COR-L47 (cell line): ENCODE data around the gene CGB8.
"Not testable (repeated sequence)": the region's sequence is repeated elsewhere in the genome, so short reads cannot be mapped to it uniquely, and the experiment has no call there.

Source experiments
- DNase-seq: peaks from one replicate; lab custom pipeline; 2025; lab: John Stamatoyannopoulos, UW

The CGB8 gene

DNA sequence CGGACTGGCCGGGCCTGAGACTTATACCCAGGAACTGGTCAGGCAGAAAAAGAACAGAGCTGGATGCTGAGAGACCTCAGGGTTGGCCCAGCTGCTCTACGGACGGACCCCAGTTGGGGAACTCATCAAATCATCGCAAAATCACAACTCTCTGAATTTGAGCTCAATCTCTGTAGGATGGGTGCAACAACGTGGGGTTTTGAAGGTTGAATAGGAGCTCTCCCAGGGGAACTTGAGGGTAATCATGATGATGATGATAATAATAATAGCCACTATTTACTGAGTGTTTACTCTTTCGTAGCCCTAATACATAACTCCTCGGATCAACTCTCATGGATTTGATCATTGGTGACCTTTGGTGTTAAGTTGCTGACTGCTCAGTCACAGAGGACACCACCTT, 18.6 kb downstream of the CGB8 start:
- not testable (repeated sequence) for DNase-seq

DNA sequence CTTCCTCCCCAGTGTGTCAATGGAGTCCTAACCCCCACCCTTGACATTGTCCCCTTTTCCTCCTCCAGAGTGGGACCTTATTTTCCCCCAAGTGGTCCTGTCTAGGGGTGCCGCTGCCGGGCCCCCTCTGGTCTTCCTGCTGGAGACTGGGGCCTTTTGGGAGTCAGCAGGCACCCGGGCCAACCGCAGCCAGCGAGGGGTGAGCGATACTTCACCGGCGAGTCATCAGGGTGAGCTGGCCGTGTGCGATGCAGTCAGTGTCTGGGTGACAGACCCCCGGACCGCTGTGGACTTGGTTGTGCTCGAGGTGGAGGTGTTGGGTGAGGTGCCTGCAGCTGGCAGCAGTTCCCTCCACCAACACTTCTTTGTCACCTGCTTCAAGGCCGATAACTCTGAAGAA, 19.2 kb downstream of the CGB8 start:
- DNase-seq = not testable (repeated sequence)

GRCh38 chr19:49028686-49029085, 20.2 kb downstream of the CGB8 start:
- DNase-seq = not testable (repeated sequence)

- DNase-seq = not testable (repeated sequence)
Observed at GRCh38 chr19:49025599-49025998, 23.3 kb downstream of the CGB8 start.

DNA sequence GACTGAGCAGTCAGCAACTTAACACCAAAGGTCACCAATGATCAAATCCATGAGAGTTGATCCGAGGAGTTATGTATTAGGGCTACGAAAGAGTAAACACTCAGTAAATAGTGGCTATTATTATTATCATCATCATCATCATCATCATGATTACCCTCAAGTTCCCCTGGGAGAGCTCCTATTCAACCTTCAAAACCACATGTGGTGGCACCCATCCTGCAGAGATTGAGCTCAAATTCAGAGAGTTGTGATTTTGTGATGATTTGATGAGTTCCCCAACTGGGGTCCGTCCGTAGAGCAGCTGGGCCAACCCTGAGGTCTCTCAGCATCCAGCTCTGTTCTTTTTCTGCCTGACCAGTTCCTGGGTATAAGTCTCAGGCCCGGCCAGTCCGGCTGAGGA, 23.8 kb downstream of the CGB8 start:
- not testable (repeated sequence) for DNase-seq

DNA sequence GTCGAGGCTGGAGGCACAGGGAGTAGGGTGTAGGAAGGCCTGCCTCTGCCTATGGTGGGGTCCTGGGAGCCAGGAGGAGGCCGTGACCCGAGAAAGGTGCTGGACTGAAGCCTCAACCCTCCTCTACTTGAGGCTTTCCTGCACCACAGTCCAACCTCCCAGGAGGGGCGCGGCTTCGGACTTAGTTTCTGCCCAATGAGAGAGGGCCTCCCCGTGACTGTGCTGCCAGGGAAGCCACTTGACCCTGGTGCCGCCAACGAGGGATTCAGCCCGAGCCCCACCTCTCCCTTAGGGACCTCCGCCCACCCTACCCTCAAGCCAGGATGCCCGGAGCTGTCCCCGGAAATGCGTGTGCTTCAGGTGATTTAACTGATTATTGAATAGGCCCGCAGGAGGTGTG, 24.7 kb downstream of the CGB8 start, which contains the start of gene CGB3:
TSS of gene CGB3 (minus strand) at position 101 of the 400 bp plus-strand sequence. CDS start 362 bp downstream, outside the sequence.
- DNase-seq = not testable (repeated sequence)

- DNase-seq = no peak
Observed at GRCh38 chr19:49022116-49022515, 26.8 kb downstream of the CGB8 start.

DNA sequence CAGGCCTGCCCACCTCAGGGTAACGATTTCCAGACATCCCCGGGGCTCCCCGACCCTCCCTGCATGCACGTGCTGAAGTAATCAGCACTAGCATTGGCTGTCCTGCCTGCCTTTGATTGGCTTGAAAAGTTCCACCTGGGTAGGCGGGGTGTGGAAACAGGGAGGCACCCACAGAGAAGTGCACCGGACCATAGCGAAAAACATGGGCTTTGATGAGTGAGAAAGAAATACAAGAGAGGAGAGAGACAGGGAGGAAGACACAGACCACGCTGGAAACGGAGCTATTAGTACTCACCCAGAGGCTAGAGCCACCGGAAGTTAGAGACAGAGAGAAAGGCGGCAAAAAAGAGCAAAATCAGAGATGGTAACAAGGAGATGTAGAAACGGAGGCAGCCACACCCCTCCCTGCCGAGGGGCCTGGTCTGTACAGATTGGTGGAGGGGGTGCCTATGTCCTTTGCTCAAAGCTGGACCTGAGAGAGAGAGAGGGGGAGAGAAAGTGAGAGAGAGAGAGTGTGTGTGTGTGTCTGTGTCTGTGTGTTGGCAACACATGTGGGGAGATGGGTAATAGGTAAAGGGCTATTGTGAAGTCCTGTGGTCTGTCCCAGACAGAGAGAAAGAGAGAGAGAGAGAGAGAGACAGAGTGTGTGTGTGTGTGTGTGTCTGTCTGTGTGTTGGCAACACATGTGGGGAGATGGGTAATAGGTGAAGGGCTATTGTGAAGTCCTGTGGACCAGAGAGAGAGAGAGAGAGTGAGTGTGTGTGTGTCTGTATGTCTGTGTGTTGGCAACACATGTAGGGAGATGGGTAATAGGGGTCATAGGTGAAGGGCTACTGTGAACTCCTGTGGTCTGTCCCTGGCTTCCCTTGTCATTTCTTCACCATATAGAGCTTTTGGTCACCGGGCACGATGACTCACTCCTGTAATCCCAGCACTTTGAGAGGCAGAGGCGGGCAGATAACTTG, 27.7 kb downstream of the CGB8 start:
- no peak for DNase-seq

DNA sequence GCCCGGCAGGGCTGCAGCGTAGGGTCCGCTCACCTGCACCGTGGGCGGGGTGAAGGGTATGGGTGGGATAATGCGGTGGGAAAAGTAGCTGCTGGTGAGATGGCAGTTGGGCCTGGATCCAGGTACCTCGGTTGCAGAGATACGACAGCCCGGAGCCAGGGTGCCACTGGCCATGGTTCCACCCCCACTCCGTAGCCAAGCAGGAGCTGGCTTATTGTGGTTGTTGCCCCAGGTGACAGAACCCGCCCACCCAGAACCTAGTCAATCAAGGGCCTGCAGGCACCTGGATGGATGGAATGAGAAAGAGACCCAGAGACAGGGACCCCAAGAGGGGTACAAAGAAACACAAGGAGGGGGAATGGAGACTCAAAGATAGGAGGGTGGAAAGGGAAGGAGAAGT, 28.6 kb downstream of the CGB8 start:
- DNase-seq = no peak

DNA sequence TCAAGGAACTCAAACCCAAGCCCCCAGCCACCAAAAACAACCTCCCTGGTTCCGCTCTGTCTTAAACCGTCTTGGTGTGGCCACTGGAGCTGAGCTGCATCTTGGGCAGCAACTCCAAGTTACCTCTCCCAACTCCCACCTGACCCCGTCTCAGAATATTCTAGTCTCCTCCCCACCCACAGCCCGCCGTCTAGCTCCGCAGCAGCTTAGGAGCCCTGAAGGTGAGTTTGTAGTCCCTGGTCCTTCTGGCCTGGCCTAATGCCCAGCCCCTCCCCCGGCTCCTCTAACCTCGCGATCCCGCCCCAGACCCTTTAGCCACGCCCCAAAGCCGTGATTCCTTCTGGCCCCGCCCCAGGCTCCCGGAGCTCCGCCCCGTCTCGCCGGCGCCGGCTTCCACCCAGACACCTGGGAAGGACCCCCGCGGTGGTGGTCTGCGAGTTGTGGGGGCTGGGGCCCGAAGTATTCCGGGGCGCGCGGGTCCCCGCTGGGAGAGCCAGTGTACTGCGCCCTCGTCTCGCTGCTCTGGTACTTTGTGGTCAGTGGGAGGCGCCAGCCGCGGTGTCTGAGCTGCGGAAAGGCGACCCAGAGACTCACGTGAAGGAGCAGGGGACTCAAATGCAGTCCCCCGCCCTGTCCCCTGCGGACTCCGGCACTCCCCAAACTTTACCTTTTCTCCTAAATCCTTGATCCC, 29.5 kb downstream of the CGB8 start:
- DNase-seq = no peak

GRCh38 chr19:49018388-49019241, 30.3 kb downstream of the CGB8 start:
- not testable (repeated sequence) for DNase-seq

DNA sequence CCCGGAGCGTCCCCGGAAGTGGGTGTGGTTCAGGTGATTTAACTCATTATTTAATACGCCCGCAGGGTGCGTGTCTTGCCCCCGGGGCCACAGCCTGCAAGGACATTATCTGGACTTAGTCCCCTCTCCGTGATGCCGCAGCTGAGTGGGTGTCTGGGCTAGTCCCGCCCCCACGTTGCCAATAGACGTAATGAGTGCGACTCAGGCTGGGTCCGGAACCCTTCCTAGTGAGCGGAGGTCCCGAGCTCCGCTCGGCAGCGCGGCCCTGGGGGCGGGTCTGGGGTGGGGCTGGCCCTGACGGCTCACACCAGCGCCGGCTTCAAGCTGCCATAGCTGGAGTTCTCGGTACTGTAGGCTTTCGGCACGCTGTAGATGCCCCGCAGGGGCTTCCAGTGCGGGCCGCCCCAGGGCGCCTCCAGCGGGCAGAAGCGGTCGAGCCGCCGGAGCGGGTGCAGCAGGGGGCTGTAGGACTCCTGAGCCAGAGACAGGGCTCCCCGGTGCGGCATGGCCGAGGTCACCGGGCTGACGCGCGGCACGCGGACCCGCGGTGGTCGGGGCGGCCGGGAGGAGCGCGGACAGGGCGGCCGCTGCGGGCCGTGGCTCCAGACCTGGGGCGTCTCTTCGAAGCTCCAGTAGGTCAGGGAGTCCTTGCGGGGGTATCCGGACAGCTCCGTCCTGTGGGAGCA, 31.1 kb downstream of the CGB8 start:
- peak; percentile 35 for DNase-seq

- DNase-seq = no peak
Observed at GRCh38 chr19:49017041-49017665, 31.8 kb downstream of the CGB8 start, which contains the start of gene LHB. Gene LHB, minus strand, starts transcription at chr19:49017091. Its CDS starts 10 bp downstream, at chr19:49017081.

- no peak for DNase-seq
Observed at GRCh38 chr19:49016067-49016839, 32.7 kb downstream of the CGB8 start.

GRCh38 chr19:49014870-49015255, 34.0 kb downstream of the CGB8 start:
- no peak for DNase-seq

DNA sequence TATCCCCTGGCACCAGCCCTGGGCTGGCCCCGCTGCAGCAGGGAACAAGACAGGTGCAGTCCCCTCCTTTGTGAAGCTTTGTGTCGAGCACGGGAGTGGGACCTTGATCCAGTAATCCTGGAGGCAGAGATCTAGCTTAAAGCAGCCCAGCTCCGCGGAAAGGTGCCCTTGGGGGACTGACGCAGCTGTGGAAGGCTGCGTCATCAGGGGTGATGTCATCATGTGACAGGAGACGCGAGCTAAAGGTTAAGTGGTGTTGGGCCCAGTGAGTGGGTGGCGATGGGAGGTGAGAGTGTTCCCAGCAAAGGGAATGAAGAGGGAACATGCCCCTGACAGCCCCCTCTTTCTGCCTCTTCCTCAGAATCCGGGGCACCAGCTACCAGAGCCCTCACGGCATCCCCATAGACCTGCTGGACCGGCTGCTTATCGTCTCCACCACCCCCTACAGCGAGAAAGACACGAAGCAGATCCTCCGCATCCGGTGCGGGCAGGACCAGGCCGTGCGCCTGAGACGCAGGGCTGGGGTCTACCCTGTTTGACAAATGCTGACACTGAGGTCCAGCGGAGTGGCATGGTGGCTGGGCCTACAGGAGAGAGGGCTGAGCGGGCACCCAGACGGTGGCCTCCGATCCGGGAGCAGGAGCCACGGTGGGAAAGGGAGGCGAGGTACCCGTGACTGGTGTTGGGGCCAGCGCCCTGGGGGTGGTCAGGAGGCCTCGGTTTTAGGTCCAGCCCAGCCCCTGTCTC, 34.6 kb downstream of the CGB8 start:
- DNase-seq = no peak

- DNase-seq = no peak
Observed at GRCh38 chr19:49011194-49011593, 37.7 kb downstream of the CGB8 start.

DNA sequence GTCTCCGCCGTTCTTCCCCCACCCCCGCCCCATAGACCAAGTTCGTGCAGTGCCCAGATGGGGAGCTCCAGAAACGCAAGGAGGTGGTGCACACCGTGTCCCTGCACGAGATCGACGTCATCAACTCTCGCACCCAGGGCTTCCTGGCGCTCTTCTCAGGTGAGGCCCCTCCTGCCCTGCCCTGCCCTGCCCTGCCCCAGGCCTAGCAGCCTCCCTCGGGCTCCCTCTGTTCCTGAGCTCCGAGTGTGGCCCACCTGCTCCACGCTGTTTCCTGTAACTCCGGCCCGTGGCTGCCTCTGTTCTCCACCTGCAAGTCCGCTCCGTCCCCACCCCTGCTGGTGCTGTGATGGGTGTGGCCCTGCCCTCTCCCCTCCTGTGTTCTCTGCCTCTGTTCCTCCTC, 38.5 kb downstream of the CGB8 start:
- DNase-seq = no peak

GRCh38 chr19:49009828-49010227, 39.1 kb downstream of the CGB8 start:
- DNase-seq = no peak
